IPS DF 19.7 (cell line): ENCODE data around the gene PHF3.

Experiments used
- DNase-seq: peaks from one replicate; pipeline ENCODE4 v3.0.0-alpha.2; 2013; ENCODE audit warnings: low read depth, low spot score

PHF3 gene

GRCh38 chr6:63643862-63644261 is 8.3 kb downstream of the PHF3 start:
- no peak for DNase-seq

- DNase-seq: no peak
Measured at GRCh38 chr6:63644668-63645326, 9.2 kb downstream of the PHF3 start.

GRCh38 chr6:63649269-63649668 is 13.7 kb downstream of the PHF3 start:
- no peak for DNase-seq

GRCh38 chr6:63649847-63650265 is 14.3 kb downstream of the PHF3 start:
- DNase-seq: no peak

GRCh38 chr6:63652980-63653379 is 17.4 kb downstream of the PHF3 start:
- no peak for DNase-seq

- DNase-seq: no peak
Measured at GRCh38 chr6:63660757-63661156, 25.2 kb downstream of the PHF3 start.

- DNase-seq: no peak
Measured at GRCh38 chr6:63661769-63662168, 26.2 kb downstream of the PHF3 start.

GRCh38 chr6:63663147-63663955 is 27.7 kb downstream of the PHF3 start:
- no peak for DNase-seq

GRCh38 chr6:63663956-63664281 is 28.3 kb downstream of the PHF3 start:
- no peak for DNase-seq

- no peak for DNase-seq
Measured at GRCh38 chr6:63671098-63671754, 35.6 kb downstream of the PHF3 start.

- no peak for DNase-seq
Measured at GRCh38 chr6:63672582-63673129, 37.1 kb downstream of the PHF3 start.

- no peak for DNase-seq
Measured at GRCh38 chr6:63673692-63674091, 38.1 kb downstream of the PHF3 start.

- DNase-seq: no peak
Measured at GRCh38 chr6:63674635-63675034, 39.0 kb downstream of the PHF3 start.

- DNase-seq: no peak
Measured at GRCh38 chr6:63675138-63675537, 39.5 kb downstream of the PHF3 start.

- DNase-seq: no peak
Measured at GRCh38 chr6:63676412-63677114, 41.0 kb downstream of the PHF3 start.

GRCh38 chr6:63677282-63677681 is 41.7 kb downstream of the PHF3 start:
- DNase-seq: no peak

- DNase-seq: no peak
Measured at GRCh38 chr6:63683071-63683603, 47.5 kb downstream of the PHF3 start.

GRCh38 chr6:63685446-63686379 is 50.1 kb downstream of the PHF3 start:
- DNase-seq: no peak

GRCh38 chr6:63689421-63689820 is 53.8 kb downstream of the PHF3 start:
- no peak for DNase-seq

- no peak for DNase-seq
Measured at GRCh38 chr6:63690221-63690620, 54.6 kb downstream of the PHF3 start.

- no peak for DNase-seq
Measured at GRCh38 chr6:63705707-63706106, 70.1 kb downstream of the PHF3 start.
